BE2C (cell line): ENCODE data around the gene KRTAP10-9.

Source experiments
- DNase-seq: peaks from one replicate; pipeline ENCODE4 v3.0.0-alpha.2; 2020
- H3K27me3 ChIP-seq: fragments of 250-450 bp; sonication (Bioruptor Pico); 2 replicates; pipeline ENCODE4 v1.5.1; 2020; ENCODE audit warnings: mild to moderate bottlenecking
- H3K36me3 ChIP-seq: fragments of 250-450 bp; sonication (Bioruptor Pico); 2 replicates; pipeline ENCODE4 v1.5.1; 2020; ENCODE audit warnings: mild to moderate bottlenecking
- H3K4me1 ChIP-seq: fragments of 250-450 bp; sonication (Bioruptor Pico); 2 replicates; pipeline ENCODE4 v1.5.1; 2020
- H3K4me3 ChIP-seq: 2 replicates; pipeline ENCODE4 v1.5.1; 2011; ENCODE audit warnings: low read depth, low read length
- H3K9me3 ChIP-seq: fragments of 250-450 bp; sonication (Bioruptor Pico); 2 replicates; pipeline ENCODE4 v1.5.1; 2020
- TF ChIP-seq, protein P1 (sequence below): IDR thresholded peaks from 2 replicates; pipeline ENCODE4 v1.5.1; 2012; ENCODE audit warnings: mild to moderate bottlenecking, low read depth, low read length

KRTAP10-9 gene

DNA sequence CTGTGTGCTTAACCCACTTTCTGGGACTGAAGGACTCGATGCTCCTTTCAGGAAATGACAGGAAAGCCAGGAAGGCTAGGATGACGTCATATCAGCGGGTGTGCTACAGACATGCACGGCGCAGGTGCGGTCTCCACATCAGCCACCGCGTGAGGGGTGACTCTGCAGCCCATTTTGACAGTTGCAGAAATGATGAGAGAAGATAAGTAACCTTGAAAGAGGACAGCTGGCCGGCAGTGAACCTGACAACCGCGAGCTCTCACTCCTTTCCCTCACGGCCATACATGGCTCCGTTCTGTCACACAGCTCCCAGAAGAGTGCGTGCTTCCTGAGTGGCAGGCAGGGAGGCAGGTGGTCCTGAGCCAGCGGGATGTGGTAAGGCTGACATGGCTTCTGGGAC lies 44.8 kb upstream of the KRTAP10-9 start:
- TF ChIP-seq, protein P1, sequence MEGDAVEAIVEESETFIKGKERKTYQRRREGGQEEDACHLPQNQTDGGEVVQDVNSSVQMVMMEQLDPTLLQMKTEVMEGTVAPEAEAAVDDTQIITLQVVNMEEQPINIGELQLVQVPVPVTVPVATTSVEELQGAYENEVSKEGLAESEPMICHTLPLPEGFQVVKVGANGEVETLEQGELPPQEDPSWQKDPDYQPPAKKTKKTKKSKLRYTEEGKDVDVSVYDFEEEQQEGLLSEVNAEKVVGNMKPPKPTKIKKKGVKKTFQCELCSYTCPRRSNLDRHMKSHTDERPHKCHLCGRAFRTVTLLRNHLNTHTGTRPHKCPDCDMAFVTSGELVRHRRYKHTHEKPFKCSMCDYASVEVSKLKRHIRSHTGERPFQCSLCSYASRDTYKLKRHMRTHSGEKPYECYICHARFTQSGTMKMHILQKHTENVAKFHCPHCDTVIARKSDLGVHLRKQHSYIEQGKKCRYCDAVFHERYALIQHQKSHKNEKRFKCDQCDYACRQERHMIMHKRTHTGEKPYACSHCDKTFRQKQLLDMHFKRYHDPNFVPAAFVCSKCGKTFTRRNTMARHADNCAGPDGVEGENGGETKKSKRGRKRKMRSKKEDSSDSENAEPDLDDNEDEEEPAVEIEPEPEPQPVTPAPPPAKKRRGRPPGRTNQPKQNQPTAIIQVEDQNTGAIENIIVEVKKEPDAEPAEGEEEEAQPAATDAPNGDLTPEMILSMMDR, result no peak
- Histone ChIP-seq H3K9me3 (no peaks in the 10 kb centered on the region), H3K4me3 (no peak overlapping the region), H3K4me1 (no peaks in the 10 kb centered on the region), H3K36me3 (no peaks in the 10 kb centered on the region), H3K27me3 (peaks cover 4% of the 10 kb centered on the region; the same call in 1 of the 2 replicates)
- no peak for DNase-seq

DNA sequence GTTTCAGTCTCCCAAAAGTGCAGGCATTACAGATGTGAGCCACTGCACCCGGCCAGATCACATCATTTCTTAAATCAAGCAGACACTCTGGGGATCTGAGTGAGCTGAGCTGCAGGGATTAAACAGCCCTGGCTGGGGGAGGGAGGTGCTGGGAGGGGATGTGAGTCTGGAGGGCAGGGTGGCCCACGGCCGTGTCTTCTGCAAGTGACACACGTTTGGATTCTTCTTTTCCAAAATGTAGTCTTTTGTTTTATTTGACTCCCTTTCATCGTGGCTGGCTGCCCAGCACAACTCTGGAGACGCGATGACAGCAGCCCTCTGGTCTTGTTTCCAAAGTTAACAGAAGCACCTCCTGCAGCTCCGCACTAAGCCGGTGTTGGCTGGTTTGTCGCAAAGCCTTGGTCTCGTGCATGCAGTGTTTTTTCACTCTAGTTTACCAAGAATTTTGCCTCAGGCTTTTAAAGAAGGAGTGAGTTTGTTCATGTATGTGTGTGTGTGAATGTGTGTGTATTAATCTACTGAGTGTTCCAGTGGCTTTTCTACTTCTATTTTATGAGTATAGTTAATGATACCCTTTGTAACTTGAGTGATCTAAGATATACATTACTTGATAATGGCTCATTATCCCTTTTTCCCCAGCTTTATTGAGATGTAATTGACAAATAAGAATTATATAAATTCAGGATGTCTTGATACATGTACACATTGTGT lies 43.6 kb upstream of the KRTAP10-9 start:
- H3K4me3 ChIP-seq, result no peak overlapping the region
- TF ChIP-seq, protein P1, result no peak
- no peaks in the 10 kb centered on the region for H3K36me3 ChIP-seq
- H3K9me3 ChIP-seq, result no peaks in the 10 kb centered on the region
- peaks cover 4% of the 10 kb centered on the region; the same call in 1 of the 2 replicates for H3K27me3 ChIP-seq
- no peak for DNase-seq
- no peaks in the 10 kb centered on the region for H3K4me1 ChIP-seq

DNA sequence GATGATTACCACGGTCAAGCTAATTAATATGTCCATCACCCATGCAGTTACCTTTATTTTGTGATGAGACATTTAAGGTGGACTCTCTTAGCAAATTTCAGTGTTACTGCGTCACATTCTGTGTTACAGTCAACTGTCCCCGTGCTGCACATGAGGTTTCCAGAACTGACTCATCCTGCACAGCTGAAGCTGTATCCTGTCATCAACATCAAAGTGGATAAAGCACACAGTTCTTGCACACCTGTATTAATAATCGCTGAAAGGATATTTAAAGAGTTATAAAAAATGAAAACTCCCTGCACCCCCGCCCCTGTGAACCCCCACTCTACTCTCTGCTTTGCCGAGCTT lies 43.1 kb upstream of the KRTAP10-9 start:
- no peak for DNase-seq
- peaks cover 4% of the 10 kb centered on the region; the same call in 1 of the 2 replicates for H3K27me3 ChIP-seq
- no peaks in the 10 kb centered on the region for H3K9me3 ChIP-seq
- no peaks in the 10 kb centered on the region for H3K4me1 ChIP-seq
- no peak overlapping the region for H3K4me3 ChIP-seq
- no peaks in the 10 kb centered on the region for H3K36me3 ChIP-seq
- TF ChIP-seq, protein P1, result no peak

DNA sequence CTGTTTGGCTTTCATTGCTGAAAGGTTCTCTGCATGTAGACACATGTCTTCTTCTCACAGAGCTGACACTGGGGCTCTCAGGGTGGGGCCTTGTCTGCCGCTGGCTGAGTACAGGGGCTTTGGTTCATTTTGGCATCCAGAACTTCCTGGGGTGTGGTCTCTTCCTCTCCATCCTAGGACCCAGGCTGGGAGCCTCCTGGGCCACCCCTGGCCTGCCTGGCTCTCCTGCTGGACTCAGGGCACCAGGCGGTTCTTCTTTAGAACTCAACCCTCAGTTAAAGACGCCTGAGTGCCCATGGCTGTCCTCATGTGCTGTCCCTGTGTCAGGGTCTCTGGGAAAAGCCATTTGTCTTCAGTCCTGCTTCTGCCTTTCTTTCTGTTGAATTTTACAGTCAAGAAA lies 41.0 kb upstream of the KRTAP10-9 start:
- Histone ChIP-seq H3K9me3 (no peaks in the 10 kb centered on the region), H3K4me1 (no peaks in the 10 kb centered on the region), H3K27me3 (peaks cover 4% of the 10 kb centered on the region; the same call in 1 of the 2 replicates), H3K36me3 (no peaks in the 10 kb centered on the region), H3K4me3 (no peak overlapping the region)
- no peak for DNase-seq
- TF ChIP-seq, protein P1, result no peak

DNA sequence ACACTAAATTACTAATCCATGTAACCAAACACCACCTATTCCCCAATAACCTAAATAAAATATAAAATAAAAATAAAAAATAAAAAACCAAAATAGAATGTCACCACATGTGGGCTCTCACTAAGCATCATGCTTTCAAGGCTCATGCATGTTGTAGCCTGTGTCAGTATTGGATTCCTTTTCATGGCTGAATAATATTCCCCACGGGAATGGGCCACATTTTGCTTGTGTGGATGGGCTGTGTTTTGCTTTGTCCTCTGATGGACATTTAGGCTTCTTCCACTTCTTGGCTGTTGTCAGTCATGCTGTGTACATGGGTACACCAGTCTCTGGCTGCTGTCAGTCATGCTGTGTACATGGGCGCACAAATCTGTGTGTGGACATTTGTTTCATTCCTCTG lies 37.8 kb upstream of the KRTAP10-9 start:
- Histone ChIP-seq H3K27me3 (peaks cover 22% of the 10 kb centered on the region), H3K9me3 (no peaks in the 10 kb centered on the region), H3K4me3 (no peak overlapping the region), H3K4me1 (no peaks in the 10 kb centered on the region), H3K36me3 (no peaks in the 10 kb centered on the region)
- TF ChIP-seq, protein P1, result no peak
- no peak for DNase-seq

DNA sequence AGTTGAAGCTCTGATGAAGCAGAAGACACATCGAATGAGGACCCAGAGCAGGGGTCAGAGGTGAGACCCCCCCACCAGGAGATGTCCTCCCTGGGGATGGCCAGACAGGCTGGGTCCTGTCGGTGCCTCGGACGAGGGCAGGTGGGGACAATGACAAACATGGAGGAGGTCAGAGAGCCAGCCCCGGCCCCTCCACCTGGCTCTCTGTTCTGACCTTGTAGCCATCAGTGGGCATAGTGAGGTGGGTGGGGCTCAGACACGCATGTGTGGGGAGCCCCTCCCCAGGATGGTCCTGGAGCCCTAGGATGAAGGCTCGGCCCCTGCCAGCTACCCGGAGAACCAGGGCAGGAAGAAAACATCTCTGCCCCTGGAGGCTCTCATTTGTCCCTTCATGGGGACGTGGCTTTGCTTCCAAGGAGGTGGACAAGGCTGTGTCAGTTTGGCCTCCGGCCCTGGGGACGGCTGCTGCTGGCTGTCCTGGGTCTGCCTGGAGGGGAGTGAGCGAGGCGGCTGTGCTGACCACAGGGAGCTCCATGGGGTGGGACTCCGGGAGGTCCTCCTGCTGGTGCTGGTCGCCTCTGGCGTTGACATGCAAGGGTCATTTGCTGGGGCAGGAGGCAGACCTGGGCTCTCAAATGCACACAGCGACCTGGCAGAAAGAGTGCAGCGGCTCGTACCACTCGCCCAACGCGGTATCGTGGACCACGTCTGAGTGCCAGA lies 37.1 kb upstream of the KRTAP10-9 start:
- TF ChIP-seq, protein P1, result no peak
- Histone ChIP-seq H3K4me1 (no peaks in the 10 kb centered on the region), H3K4me3 (no peak overlapping the region), H3K27me3 (peaks cover 26% of the 10 kb centered on the region), H3K9me3 (no peaks in the 10 kb centered on the region), H3K36me3 (no peaks in the 10 kb centered on the region)
- DNase-seq, result no peak
